ENCODE results near the gene POLH. TPM values are rescaled to one million over a fixed set of nuclear protein-coding genes. Genes with fewer than 3 reads are reported as not detected.

Gene POLH
- total and polyA plus RNA-seq, 2 experiments from 2014 or later = 5.6 to 10.3 TPM

- Histone ChIP-seq H3K36me3 (peaks cover 23% of the 10 kb centered on the region), H3K4me1 (ENCODE audit: low read depth) (peaks cover 22% of the 10 kb centered on the region)
Measured at GRCh38 chr6:43608310-43608763, 32.4 kb downstream of the POLH start.

GRCh38 chr6:43608807-43609206 lies 32.8 kb downstream of the POLH start:
- Histone ChIP-seq H3K9me3 (ENCODE audit: low read depth) (no peaks in the 10 kb centered on the region), H3K27ac (no peak overlapping the region), H3K4me1 (ENCODE audit: low read depth) (peaks cover 22% of the 10 kb centered on the region), H3K4me3 (no peak overlapping the region), H3K27me3 (no peaks in the 10 kb centered on the region), H3K36me3 (peaks cover 19% of the 10 kb centered on the region)
- no peak for DNase-seq (ENCODE audit: low read depth in 1 of 2, low spot score in 1 of 2)
- TF ChIP-seq CTCF (IDR thresholded peaks at IDR 0.05; ENCODE audit: low read depth, low read length) = no peak

More at GRCh38 chr6:43608310-43608763, 32.4 kb downstream of the POLH start:
- TF ChIP-seq CTCF (IDR thresholded peaks at IDR 0.05; ENCODE audit: low read depth, low read length) = peak; percentile 84
- peak; percentile 86 to 90 for DNase-seq (ENCODE audit: low read depth in 1 of 2, low spot score in 1 of 2)
- no peak overlapping the region for H3K27ac ChIP-seq
- H3K9me3 ChIP-seq (ENCODE audit: low read depth) = no peaks in the 10 kb centered on the region
- no peak overlapping the region for H3K4me3 ChIP-seq
- H3K27me3 ChIP-seq = no peaks in the 10 kb centered on the region

- H3K9me3 ChIP-seq (ENCODE audit: low read depth) = no peaks in the 10 kb centered on the region
- DNase-seq (ENCODE audit: low read depth in 1 of 2, low spot score in 1 of 2) = no peak
- H3K36me3 ChIP-seq = peaks cover 19% of the 10 kb centered on the region
- no peak overlapping the region for H3K4me3 ChIP-seq
- no peaks in the 10 kb centered on the region for H3K27me3 ChIP-seq
- TF ChIP-seq CTCF (IDR thresholded peaks at IDR 0.05; ENCODE audit: low read depth, low read length) = no peak
- H3K4me1 ChIP-seq (ENCODE audit: low read depth) = peaks cover 22% of the 10 kb centered on the region
- no peak overlapping the region for H3K27ac ChIP-seq
Measured at GRCh38 chr6:43609402-43609801, 33.4 kb downstream of the POLH start.

- TF ChIP-seq CTCF (IDR thresholded peaks at IDR 0.05; ENCODE audit: low read depth, low read length) = no peak
- Histone ChIP-seq H3K4me3 (no peak overlapping the region), H3K27ac (peak overlapping the region; percentile 60), H3K4me1 (ENCODE audit: low read depth) (peaks cover 22% of the 10 kb centered on the region), H3K27me3 (no peaks in the 10 kb centered on the region), H3K36me3 (peaks cover 16% of the 10 kb centered on the region), H3K9me3 (ENCODE audit: low read depth) (no peaks in the 10 kb centered on the region)
- DNase-seq (ENCODE audit: low read depth in 1 of 2, low spot score in 1 of 2) = no peak
Measured at GRCh38 chr6:43610431-43610830, 34.4 kb downstream of the POLH start.

GRCh38 chr6:43613721-43614395 lies 37.9 kb downstream of the POLH start:
- Histone ChIP-seq H3K36me3 (peaks cover 9% of the 10 kb centered on the region), H3K9me3 (ENCODE audit: low read depth) (no peaks in the 10 kb centered on the region), H3K27me3 (no peaks in the 10 kb centered on the region), H3K4me1 (ENCODE audit: low read depth) (peaks cover 17% of the 10 kb centered on the region), H3K27ac (no peak overlapping the region), H3K4me3 (no peak overlapping the region)
- DNase-seq (ENCODE audit: low read depth in 1 of 2, low spot score in 1 of 2) = no peak
- no peak for TF ChIP-seq CTCF (IDR thresholded peaks at IDR 0.05; ENCODE audit: low read depth, low read length)
